Kidney (tissue), 14 donors: Measurements from ENCODE around the gene ZKSCAN1. TPM values are rescaled to one million over a fixed set of nuclear protein-coding genes. Genes with fewer than 3 reads are reported as not detected.
"Not testable (repeated sequence)": the region's sequence is repeated elsewhere in the genome, so short reads cannot be mapped to it uniquely, and the experiment has no call there.

Experiments used
- DNase-seq, 5 donors: peaks; one replicate each; pipeline ENCODE4 v3.0.0-alpha.2; 2013 to 2020
- FAIRE-seq: peaks from 2 replicates; lab custom pipeline; 2012; peaks lifted over from hg19 to GRCh38; lab: Jason Lieb, UNC
- H3K27ac ChIP-seq, 2 donors: one replicate each; pipeline ENCODE4 v1.7.0; 2013; ENCODE audit warnings: low read depth in 2 of 2, low read length in 2 of 2, inconsistent platforms in 1 of 2
- H3K27me3 ChIP-seq: one replicate; pipeline ENCODE4 v1.7.1; 2013; ENCODE audit warnings: low read length, inconsistent platforms; ENCODE audit not compliant: control insufficient read depth, insufficient read depth
- H3K36me3 ChIP-seq, 3 donors: one replicate each; pipeline versions ENCODE4 v1.7.0 to v1.7.1; 2013; ENCODE audit warnings: low read length in 3 of 3, control low read depth in 1 of 3, inconsistent platforms in 1 of 3; ENCODE audit not compliant: insufficient read depth in 3 of 3, control insufficient read depth in 2 of 3
- H3K4me1 ChIP-seq, 3 donors: one replicate each; pipeline versions ENCODE4 v1.7.0 to v1.7.1; 2013; ENCODE audit warnings: low read length in 3 of 3, inconsistent platforms in 1 of 3, low read depth in 1 of 3; ENCODE audit not compliant: control insufficient read depth in 2 of 3, insufficient read depth in 2 of 3
- H3K4me3 ChIP-seq, 3 donors: one replicate each; pipeline versions ENCODE4 v1.7.0 to v1.8.1; 2013; ENCODE audit warnings: low read length in 3 of 3, control low read depth in 1 of 3, inconsistent platforms in 1 of 3
- H3K9ac ChIP-seq, 3 donors: one replicate each; pipeline versions ENCODE4 v1.7.0 to v1.7.1; 2013; ENCODE audit warnings: low read length in 3 of 3, control low read depth in 1 of 3, inconsistent platforms in 1 of 3
- H3K9me3 ChIP-seq, 3 donors: one replicate each; pipeline versions ENCODE4 v1.7.0 to v1.7.1; 2013; ENCODE audit warnings: low read length in 3 of 3, control low read depth in 1 of 3, inconsistent platforms in 1 of 3; ENCODE audit not compliant: control insufficient read depth in 2 of 3, insufficient read depth in 1 of 3
- intact Hi-C: fragments of 100-400 bp; cut with DNase I; formaldehyde crosslinking; loops from one replicate; pipeline ENCODE4 v1.11.1; 2022
- polyA plus RNA-seq: library from polyadenylated mRNA; stranded (reverse); fragments of 350-450 nt; fragmentation: Illumina TruSeq; extraction: RNeasy Lipid Tissue Mini Kit (QIAGEN cat#74804); gene quantifications from one replicate; pipeline ENCODE4 v1.2.3, GENCODE V29; 2014; ENCODE audit warnings: low read depth, low replicate concordance; ENCODE audit not compliant: insufficient read depth
- total RNA-seq: library from RNA; stranded (reverse); fragmentation: NEBNext Ultra II Directional; extraction: Animal tissue kit (Norgen Biotek cat#: 25700); gene quantifications from one replicate; pipeline ENCODE4 v1.2.1, GENCODE V29; 2021
- TF ChIP-seq, protein P1 (sequence below): IDR thresholded peaks from 3 replicates; pipeline ENCODE4 v1.5.1; 2012; ENCODE audit warnings: mild to moderate bottlenecking, moderate library complexity, borderline replicate concordance; ENCODE audit not compliant: insufficient read depth; ENCODE audit errors: extremely low read depth
- donor health status: control.
- donor health status: control.
- donor health status: control.
- donor health status: control.
- donor health status: control.
- donor health status: DM: yes; HTN: yes; CAD: no.
- donor health status: Normal renal cell carcinoma (clear cell type).

The ZKSCAN1 gene
- total and polyA plus RNA-seq, 2 donors from 2014 or later, result 7.7 to 76.6 TPM

- no peak overlapping the region for H3K9ac ChIP-seq
- peaks cover 0 to 1% (median 0%) of the 10 kb centered on the region in 3 donors for H3K4me1 ChIP-seq
- H3K36me3 ChIP-seq, result peaks cover 0 to 1% (median 0%) of the 10 kb centered on the region in 3 donors
- H3K4me3 ChIP-seq, result no peak overlapping the region
- FAIRE-seq (no peak), DNase-seq (no peak)
- TF ChIP-seq, protein P1, sequence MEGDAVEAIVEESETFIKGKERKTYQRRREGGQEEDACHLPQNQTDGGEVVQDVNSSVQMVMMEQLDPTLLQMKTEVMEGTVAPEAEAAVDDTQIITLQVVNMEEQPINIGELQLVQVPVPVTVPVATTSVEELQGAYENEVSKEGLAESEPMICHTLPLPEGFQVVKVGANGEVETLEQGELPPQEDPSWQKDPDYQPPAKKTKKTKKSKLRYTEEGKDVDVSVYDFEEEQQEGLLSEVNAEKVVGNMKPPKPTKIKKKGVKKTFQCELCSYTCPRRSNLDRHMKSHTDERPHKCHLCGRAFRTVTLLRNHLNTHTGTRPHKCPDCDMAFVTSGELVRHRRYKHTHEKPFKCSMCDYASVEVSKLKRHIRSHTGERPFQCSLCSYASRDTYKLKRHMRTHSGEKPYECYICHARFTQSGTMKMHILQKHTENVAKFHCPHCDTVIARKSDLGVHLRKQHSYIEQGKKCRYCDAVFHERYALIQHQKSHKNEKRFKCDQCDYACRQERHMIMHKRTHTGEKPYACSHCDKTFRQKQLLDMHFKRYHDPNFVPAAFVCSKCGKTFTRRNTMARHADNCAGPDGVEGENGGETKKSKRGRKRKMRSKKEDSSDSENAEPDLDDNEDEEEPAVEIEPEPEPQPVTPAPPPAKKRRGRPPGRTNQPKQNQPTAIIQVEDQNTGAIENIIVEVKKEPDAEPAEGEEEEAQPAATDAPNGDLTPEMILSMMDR, result no peak
- no peak overlapping the region for H3K27ac ChIP-seq
- H3K27me3 ChIP-seq, result no peaks in the 10 kb centered on the region
- no peaks in the 10 kb centered on the region for H3K9me3 ChIP-seq
- intact Hi-C loops, result no loop called here
Observed at GRCh38 chr7:99971242-99971641, 44.2 kb upstream of the ZKSCAN1 start.

DNA sequence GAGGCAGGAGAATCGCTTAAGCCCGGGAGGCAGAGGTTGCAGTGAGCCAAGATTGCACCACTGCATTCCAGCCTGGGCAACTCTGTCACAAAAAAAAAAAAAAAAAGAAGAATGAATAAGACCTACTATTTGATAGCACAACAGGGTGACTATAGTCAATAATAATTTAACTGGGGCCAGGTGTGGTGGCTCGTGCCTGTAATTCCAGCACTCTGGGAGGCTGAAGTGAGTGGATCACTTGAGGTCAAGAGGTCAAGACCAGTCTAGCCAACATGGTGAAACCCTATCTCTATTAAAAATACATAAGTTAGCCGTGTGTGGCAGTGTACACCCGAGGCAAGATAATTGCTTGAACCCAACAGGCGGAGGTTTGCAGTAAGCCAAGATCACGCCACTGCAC, 41.6 kb upstream of the ZKSCAN1 start:
- intact Hi-C loops, DNase-seq, H3K27me3 ChIP-seq, H3K9me3 ChIP-seq, H3K4me3 ChIP-seq, FAIRE-seq, H3K4me1 ChIP-seq, H3K9ac ChIP-seq, H3K27ac ChIP-seq, H3K36me3 ChIP-seq: not testable (repeated sequence)

GRCh38 chr7:99974681-99975080, 40.7 kb upstream of the ZKSCAN1 start:
- DNase-seq (no peak), FAIRE-seq (no peak)
- Histone ChIP-seq H3K4me3 (peak overlapping the region in 2 of 3 donors; percentile 71 to 76), H3K4me1 (peaks cover 0 to 2% (median 0%) of the 10 kb centered on the region in 3 donors), H3K27ac (no peak overlapping the region), H3K9ac (no peak overlapping the region), H3K36me3 (no peaks in the 10 kb centered on the region), H3K9me3 (no peaks in the 10 kb centered on the region), H3K27me3 (no peaks in the 10 kb centered on the region)
- intact Hi-C loops, result no loop called here
- TF ChIP-seq, protein P1, result no peak

- Histone ChIP-seq H3K9ac (no peak within 1 kb of the TSS), H3K36me3 (no peaks in the 10 kb centered on the region), H3K27ac (peak within 1 kb of the TSS; percentile 41 to 63), H3K4me3 (peak within 1 kb of the TSS in 2 of 3 donors; percentile 71 to 76), H3K9me3 (no peaks in the 10 kb centered on the region), H3K27me3 (no peaks in the 10 kb centered on the region), H3K4me1 (peaks cover 0 to 4% (median 0%) of the 10 kb centered on the region in 3 donors)
- TF ChIP-seq, protein P1, result no peak
- FAIRE-seq, result no peak
- intact Hi-C loops, result no loop called here
- peak in 1 of 5 donors; percentile 10 for DNase-seq
Observed at GRCh38 chr7:99975782-99976521, 39.4 kb upstream of the ZKSCAN1 start, which contains the start of gene AZGP1. Gene AZGP1 (minus strand): TSS chr7:99976031. CDS start chr7:99976020, 11 bp downstream.
